Measurements from ENCODE around the gene SYNGR2.
A peak's percentile ranks its signal among the peaks of the same experiment; 100 is the strongest.

Gene SYNGR2

DNA sequence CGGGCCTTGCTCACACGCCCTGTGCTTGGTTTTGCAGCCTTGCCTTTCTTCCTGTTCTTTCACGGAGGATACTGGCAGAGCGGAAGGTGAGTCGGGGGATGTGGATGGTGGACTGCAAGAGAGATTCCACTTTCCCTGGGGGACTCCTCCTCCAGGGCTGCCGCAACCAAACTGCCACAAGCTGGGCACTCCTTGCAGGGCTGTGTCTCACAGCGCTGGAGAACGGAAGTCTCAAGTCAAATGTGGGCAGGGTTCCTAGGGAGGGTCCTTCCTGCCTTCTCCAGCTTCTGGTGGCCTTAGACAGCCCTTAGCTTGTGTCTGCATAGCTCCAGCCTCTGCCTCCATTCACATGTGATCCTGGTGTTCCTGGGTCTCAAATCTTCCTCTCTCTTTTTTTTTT is 34.3 kb downstream of the SYNGR2 start:
- TF ChIP-seq CTCF (IDR thresholded peaks at IDR 0.05; ENCODE audit: low read depth, low read length) = no peak
- no peaks in the 10 kb centered on the region for H3K27me3 ChIP-seq (ENCODE audit: insufficient read depth, low read depth, severe bottlenecking)
- no peaks in the 10 kb centered on the region for H3K9me3 ChIP-seq (ENCODE audit: severe bottlenecking)
- H3K4me3 ChIP-seq (ENCODE audit: low read depth, low read length) = no peak overlapping the region
- no peak for DNase-seq
- H3K36me3 ChIP-seq = peaks cover 33% of the 10 kb centered on the region
- H3K27ac ChIP-seq = no peak overlapping the region

- Histone ChIP-seq H3K27ac (no peak overlapping the region), H3K27me3 (ENCODE audit: insufficient read depth, low read depth, severe bottlenecking) (no peaks in the 10 kb centered on the region), H3K36me3 (peaks cover 27% of the 10 kb centered on the region), H3K9me3 (ENCODE audit: severe bottlenecking) (no peaks in the 10 kb centered on the region), H3K4me3 (ENCODE audit: low read depth, low read length) (no peak overlapping the region)
- DNase-seq = no peak
- TF ChIP-seq CTCF (IDR thresholded peaks at IDR 0.05; ENCODE audit: low read depth, low read length) = no peak
Measured at GRCh38 chr17:78204387-78205123, 36.2 kb downstream of the SYNGR2 start.

GRCh38 chr17:78205124-78205775 is 36.9 kb downstream of the SYNGR2 start:
- no peaks in the 10 kb centered on the region for H3K9me3 ChIP-seq (ENCODE audit: severe bottlenecking)

DNA sequence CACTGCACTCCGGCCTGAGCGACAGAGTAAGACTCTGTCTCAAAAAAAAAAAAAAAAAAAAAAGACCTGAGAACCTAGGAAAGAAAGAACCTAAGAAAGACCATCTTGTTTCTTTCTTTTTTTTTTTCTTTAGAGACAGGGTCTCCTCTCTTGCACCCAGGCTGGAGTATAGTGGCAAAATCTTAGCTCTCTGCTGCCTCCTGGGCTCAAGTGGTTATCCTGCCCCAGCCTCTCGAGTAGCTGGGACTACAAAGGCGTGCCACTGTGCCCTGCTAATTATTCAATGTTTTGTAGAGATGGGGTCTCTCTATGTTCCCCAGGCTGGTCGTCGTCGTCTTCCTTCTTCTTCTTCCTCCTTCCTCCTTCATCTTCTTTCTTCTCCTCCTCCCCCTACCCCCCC is 37.9 kb downstream of the SYNGR2 start:
- DNase-seq = no peak
- Histone ChIP-seq H3K9me3 (ENCODE audit: severe bottlenecking) (no peaks in the 10 kb centered on the region), H3K36me3 (peaks cover 24% of the 10 kb centered on the region), H3K4me3 (ENCODE audit: low read depth, low read length) (no peak overlapping the region), H3K27me3 (ENCODE audit: insufficient read depth, low read depth, severe bottlenecking) (no peaks in the 10 kb centered on the region), H3K27ac (no peak overlapping the region)
- TF ChIP-seq CTCF (IDR thresholded peaks at IDR 0.05; ENCODE audit: low read depth, low read length) = peak; percentile 25; the same call in 1 of the 2 replicates

More at GRCh38 chr17:78205124-78205775, 36.9 kb downstream of the SYNGR2 start:
- Histone ChIP-seq H3K4me3 (ENCODE audit: low read depth, low read length) (no peak overlapping the region), H3K27me3 (ENCODE audit: insufficient read depth, low read depth, severe bottlenecking) (no peaks in the 10 kb centered on the region), H3K27ac (no peak overlapping the region), H3K36me3 (peaks cover 27% of the 10 kb centered on the region)
- no peak for TF ChIP-seq CTCF (IDR thresholded peaks at IDR 0.05; ENCODE audit: low read depth, low read length)
- no peak for DNase-seq

GRCh38 chr17:78208486-78208885 is 40.1 kb downstream of the SYNGR2 start:
- Histone ChIP-seq H3K9me3 (ENCODE audit: severe bottlenecking) (no peaks in the 10 kb centered on the region), H3K4me3 (ENCODE audit: low read depth, low read length) (no peak overlapping the region), H3K27me3 (ENCODE audit: insufficient read depth, low read depth, severe bottlenecking) (no peaks in the 10 kb centered on the region), H3K27ac (no peak overlapping the region), H3K36me3 (peaks cover 21% of the 10 kb centered on the region)
- no peak for DNase-seq
- TF ChIP-seq CTCF (IDR thresholded peaks at IDR 0.05; ENCODE audit: low read depth, low read length) = no peak
